ENCODE measurements around the gene PPP1R8.
"Not testable (repeated sequence)": the region's sequence is repeated elsewhere in the genome, so short reads cannot be mapped to it uniquely, and the experiment has no call there.

Gene PPP1R8

GRCh38 chr1:27830621-27831440 lies at the start of gene PPP1R8:
Gene PPP1R8 (plus strand): TSS chr1:27830782. CDS start chr1:27830836, 54 bp downstream.
- DNase-seq, result peak; percentile 77

GRCh38 chr1:27782950-27783349 lies 47.6 kb upstream of the PPP1R8 start:
- no peak for DNase-seq

GRCh38 chr1:27784700-27785099 lies 45.9 kb upstream of the PPP1R8 start:
- no peak for DNase-seq

GRCh38 chr1:27785781-27786455 lies 44.7 kb upstream of the PPP1R8 start:
- no peak for DNase-seq

GRCh38 chr1:27787895-27788294 lies 42.7 kb upstream of the PPP1R8 start:
- DNase-seq, result no peak

- DNase-seq, result no peak
Observed at GRCh38 chr1:27789540-27790041, 41.0 kb upstream of the PPP1R8 start.

DNA sequence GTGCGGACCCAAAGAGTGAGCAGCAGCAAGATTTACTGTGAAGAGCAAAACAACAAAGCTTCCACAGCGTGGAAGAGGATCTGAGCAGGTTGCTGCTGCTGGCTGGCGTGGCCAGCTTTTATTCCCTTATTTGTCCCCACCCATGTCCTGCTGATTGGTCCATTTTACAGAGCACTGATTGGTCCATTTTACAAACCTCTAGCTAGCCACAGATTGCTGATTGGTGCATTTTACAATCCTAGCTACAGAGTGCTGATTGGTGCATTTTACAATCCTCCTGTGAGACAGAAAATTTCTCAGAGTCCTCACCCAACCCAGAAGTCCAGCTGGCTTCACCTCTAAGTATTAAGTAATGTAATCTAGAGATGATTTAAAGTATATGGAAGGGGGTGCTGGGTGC lies 40.3 kb upstream of the PPP1R8 start:
- not testable (repeated sequence) for DNase-seq

DNA sequence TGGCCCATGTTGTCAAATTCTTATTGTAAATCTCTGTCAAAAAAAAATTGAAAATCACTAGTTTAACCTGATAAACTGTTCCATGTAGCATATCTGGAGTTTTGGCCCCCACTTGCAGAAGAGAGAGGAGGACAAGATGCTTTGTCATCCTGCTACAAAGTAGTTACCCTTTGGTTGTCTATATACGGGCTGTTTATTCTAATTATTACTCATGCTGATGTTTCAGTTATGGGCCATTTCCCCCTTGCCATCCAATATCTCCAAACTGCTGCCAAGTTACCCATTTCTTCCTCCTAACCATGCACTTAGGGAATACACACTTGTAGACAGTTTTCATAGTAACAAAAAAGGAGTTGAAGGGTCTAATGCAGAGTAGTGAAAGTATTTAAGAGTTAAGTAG lies 35.0 kb upstream of the PPP1R8 start:
- DNase-seq, result no peak

- DNase-seq, result no peak
Observed at GRCh38 chr1:27804791-27805190, 25.8 kb upstream of the PPP1R8 start.

DNA sequence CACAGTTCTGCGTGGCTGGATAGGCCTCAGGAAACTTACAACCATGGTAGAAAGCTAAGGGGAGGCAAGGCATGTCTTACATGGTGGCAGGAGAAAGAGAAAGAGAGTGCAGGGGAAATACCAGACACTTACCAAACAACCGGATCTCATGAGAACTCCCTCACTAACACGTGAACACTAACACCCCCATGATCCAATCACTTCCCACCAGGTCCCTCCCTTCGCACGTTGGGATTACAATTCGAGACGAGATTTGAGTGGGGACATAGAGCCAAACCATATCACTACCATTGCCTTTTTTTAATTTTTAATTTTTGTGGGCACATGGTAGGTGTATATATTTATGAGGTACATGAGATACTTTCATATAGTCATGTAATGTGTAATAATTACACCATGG lies 23.8 kb upstream of the PPP1R8 start:
- DNase-seq, result no peak

DNA sequence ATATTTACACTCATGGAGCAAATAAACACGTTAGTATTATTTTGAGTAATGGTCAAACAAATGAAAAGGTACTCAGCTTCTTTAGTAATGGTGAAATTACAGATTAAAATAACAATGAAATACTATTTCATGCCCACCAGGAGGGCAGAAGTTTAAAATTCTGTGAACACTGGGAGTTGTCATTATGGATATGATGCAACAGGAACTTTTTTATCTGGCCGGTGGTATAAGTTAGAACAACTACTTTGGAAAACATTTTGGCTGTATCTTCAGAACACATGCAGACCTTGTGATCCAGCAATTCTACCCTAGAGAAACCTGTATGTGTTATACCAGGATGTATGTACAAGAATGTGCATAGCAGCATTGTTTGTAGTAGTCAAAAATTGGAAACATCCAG lies 23.2 kb upstream of the PPP1R8 start:
- DNase-seq, result no peak

- not testable (repeated sequence) for DNase-seq
Observed at GRCh38 chr1:27808131-27808530, 22.5 kb upstream of the PPP1R8 start.

DNA sequence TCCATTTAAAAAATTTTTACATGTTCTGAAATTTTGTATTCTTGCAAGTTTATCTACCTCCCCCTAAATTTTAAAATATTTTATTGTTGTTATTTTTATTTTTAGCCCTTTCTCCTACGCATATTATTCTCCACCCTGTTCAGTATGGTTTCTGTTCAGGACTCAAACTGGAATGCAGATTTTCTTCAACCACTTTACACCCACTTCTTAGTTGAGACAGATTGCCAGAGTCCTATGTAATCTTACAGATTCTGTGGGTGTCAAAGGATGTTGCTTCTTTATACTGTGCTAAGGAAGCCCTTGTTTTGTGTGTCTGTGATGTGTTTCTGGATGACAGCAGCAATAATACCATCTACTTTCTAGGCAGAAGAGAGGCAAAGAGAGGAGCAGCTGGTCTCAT lies 20.7 kb upstream of the PPP1R8 start:
- DNase-seq, result no peak

DNA sequence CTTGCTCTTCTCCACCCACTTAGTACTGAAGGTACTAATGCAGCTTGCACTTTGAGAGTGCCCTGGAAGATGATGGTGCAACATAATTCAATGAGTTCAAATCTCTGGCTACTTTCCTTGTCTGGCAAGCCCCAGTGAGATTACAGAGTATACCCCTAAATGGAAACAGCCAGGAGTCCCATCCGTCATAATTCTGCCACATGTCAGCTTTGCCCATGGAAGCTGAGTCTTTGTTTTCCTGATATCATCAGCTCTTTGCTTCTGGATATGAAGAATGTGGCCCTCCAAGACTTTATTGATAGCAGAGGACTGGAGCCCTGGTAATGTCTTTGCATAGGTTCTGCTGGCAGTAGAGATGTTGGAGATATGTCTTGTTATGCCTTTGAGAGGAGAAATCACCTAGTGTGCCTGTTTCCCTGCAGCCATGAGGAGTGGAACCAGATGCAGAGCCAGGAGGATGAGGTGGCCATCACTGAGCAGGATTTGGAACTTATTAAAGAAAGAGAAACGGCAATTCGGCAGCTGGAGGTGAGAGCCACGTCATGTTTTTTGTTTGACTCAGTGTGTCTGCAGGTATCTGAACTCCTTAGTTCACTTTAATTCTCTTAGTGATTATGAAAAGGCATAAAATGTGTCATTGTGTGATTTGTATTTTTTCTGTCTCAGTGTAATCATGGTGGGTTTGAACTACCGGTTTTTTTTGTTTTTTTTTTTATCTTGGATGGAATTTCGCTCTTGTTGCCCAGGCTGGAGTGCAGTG lies 18.7 kb upstream of the PPP1R8 start:
- DNase-seq, result no peak

DNA sequence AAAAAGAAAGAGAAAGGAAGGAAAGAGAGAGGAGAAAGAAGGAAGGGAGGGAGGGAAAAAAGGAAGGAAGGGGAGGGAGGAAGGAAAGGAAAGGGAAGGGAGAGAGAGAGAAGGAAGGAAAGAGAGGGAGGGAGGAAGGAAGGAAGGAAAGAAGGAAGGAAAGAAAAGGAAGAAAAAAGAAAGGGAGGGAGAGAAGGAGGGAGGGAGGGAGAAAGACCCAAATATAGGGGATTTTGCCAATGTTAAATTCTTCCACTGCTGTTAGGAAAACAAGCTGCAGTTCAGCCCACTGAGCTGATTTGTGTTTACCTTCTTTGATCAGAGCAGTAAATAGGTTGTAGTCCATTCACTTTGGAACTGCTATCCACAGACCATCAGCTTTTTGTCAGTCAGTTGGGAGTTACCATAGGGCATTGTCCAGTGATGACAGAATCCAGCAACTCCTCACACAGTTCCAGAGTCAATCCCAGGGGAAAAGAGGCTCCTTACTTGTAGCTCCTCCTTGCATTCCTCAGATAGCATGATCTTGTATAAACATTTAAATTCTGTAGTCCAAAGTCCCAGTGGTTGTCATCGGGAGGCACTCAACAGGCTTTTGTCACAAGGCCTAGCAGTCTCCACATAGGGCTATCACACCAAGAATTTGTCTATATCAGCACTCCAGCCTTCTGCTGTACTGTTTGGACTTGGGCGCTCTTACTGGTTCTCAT lies 13.5 kb upstream of the PPP1R8 start:
- DNase-seq, result no peak

- no peak for DNase-seq
Observed at GRCh38 chr1:27821761-27822315, 8.7 kb upstream of the PPP1R8 start.

- DNase-seq, result no peak
Observed at GRCh38 chr1:27823784-27824183, 6.8 kb upstream of the PPP1R8 start.

DNA sequence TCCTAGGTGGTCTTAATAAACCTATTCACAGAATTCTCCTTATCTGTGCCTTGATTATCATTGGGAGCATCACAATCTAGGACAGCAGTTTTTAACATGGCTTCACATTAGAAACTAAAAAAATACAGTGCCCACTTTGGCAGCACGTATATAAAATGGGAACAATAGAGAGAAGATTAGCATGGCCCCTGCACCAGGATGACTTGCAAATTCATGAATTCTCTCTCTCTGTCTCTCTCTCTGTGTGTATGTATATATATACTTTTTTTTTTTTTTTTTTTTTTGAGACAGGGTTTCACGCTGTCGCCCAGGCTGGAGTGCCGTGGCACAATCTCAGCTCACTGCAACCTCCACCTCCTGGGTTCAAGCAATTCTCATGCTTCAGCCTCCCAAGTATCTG lies 6.2 kb upstream of the PPP1R8 start:
- no peak for DNase-seq

DNA sequence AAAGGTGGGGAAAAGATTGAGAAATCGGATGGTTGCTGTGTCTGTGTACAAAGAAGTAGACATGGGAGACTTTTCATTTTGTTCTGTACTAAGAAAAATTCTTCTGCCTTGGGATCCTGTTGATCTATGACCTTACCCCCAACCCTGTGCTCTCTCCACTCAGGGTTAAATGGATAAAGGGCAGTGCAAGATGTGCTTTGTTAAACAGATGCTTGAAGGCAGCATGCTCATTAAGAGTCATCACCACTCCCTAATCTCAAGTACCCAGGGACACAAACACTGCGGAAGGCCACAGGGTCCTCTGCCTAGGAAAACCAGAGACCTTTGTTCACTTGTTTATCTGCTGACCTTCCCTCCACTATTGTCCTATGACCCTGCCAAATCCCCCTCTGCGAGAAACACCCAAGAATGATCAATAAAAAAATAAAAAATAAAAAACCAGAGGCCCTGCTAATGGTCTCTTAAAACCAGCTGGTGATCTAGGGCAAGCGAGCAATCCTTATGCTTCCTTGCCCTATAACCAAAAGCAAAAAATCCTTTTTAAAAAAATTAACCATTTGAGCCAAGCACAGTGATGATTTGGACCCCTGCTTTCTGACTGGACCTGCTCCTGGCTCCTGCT lies 1.1 kb upstream of the PPP1R8 start:
- DNase-seq, result not testable (repeated sequence)

DNA sequence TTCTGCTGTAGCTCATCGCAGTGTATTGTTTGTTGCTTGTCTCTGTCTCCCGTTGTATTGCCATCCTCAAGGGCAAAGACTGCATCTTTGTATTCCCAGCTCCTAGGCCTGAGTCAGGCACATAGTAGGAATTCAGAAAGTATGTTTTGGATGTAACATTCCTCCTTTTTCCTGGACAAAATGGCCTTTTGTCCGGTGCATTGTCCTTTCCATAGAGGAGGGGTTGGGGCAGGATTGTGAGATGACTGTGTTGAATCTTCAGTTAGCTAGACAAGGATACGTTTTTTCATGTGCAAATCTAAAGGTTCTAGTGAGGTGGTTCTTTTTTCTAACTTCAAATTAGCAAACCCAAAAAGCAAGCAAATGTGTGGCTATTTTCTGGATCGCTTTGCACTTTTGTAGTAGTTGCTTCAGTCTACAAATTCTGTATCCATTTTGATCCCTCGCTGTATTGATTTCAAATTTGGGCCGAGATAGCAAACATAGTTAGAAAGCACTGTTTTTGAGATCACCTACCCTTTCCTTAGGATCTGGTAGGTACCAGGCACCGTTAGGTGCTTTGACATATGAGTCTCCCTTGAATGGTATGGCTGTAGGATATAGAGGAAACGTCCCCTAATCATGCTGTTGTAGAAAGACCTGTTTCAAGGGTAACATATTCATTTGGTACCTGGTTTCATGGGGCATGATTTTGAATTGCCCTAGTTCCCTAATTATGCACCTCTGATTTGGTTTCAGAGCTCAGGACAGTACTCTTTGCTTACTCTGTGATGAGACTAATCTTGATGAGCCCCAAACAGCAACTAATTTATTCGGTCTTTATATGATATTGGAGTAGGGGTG lies 1.2 kb downstream of the PPP1R8 start:
- DNase-seq, result no peak

- DNase-seq, result no peak
Observed at GRCh38 chr1:27832762-27833161, 2.2 kb downstream of the PPP1R8 start.

Measured in NCI-H524 treated with DMSO at 0.1 percent for 48 hours (cell line).